Measurements from ENCODE around the gene BNIP5.
"Not testable (repeated sequence)": the region's sequence is repeated elsewhere in the genome, so short reads cannot be mapped to it uniquely, and the experiment has no call there.

Gene BNIP5

GRCh38 chr6:36364669-36365479 lies 28.2 kb upstream of the BNIP5 start:
- no peak for DNase-seq

GRCh38 chr6:36364061-36364635 lies 27.5 kb upstream of the BNIP5 start:
- not testable (repeated sequence) for DNase-seq

- DNase-seq: not testable (repeated sequence)
Measured at GRCh38 chr6:36363371-36363752, 26.7 kb upstream of the BNIP5 start.

GRCh38 chr6:36362551-36363370 lies 26.1 kb upstream of the BNIP5 start:
- no peak for DNase-seq

GRCh38 chr6:36361071-36361470 lies 24.4 kb upstream of the BNIP5 start:
- no peak for DNase-seq

GRCh38 chr6:36360241-36361054 lies 23.8 kb upstream of the BNIP5 start:
- DNase-seq: peak; percentile 59

- DNase-seq: no peak
Measured at GRCh38 chr6:36358226-36358915, 21.7 kb upstream of the BNIP5 start.

GRCh38 chr6:36357872-36358225 lies 21.2 kb upstream of the BNIP5 start:
- no peak for DNase-seq

- no peak for DNase-seq
Measured at GRCh38 chr6:36355819-36356218, 19.1 kb upstream of the BNIP5 start.

GRCh38 chr6:36353411-36353915 lies 16.8 kb upstream of the BNIP5 start:
- no peak for DNase-seq

- DNase-seq: no peak
Measured at GRCh38 chr6:36352477-36353157, 15.9 kb upstream of the BNIP5 start.

GRCh38 chr6:36350681-36351571 lies 14.2 kb upstream of the BNIP5 start:
- DNase-seq: no peak

- no peak for DNase-seq
Measured at GRCh38 chr6:36350082-36350481, 13.4 kb upstream of the BNIP5 start.

GRCh38 chr6:36349240-36349639 lies 12.6 kb upstream of the BNIP5 start:
- peak; percentile 84 for DNase-seq

- DNase-seq: no peak
Measured at GRCh38 chr6:36347621-36348020, 10.9 kb upstream of the BNIP5 start.

GRCh38 chr6:36346486-36347273 lies 10.0 kb upstream of the BNIP5 start:
- no peak for DNase-seq

- DNase-seq: no peak
Measured at GRCh38 chr6:36345681-36346466, 9.2 kb upstream of the BNIP5 start.

GRCh38 chr6:36343109-36343680 lies 6.5 kb upstream of the BNIP5 start:
- DNase-seq: no peak
